ENCODE results near the gene PHLDA2.

The PHLDA2 gene

GRCh38 chr11:2964782-2965181, 35.6 kb upstream of the PHLDA2 start:
- no peak overlapping the region for H3K4me3 ChIP-seq (replicated peaks in 1 of 2; ENCODE audit: low read depth in 2 of 2, low read length in 2 of 2)
- TF ChIP-seq CTCF (IDR thresholded peaks at IDR 0.05; ENCODE audit: low read depth, low read length) = no peak
- DNase-seq (ENCODE audit: low read depth in 2 of 2) = no peak

GRCh38 chr11:2963761-2964160, 34.5 kb upstream of the PHLDA2 start:
- DNase-seq (ENCODE audit: low read depth in 2 of 2) = no peak
- H3K4me3 ChIP-seq (replicated peaks in 1 of 2; ENCODE audit: low read depth in 2 of 2, low read length in 2 of 2) = no peak overlapping the region
- TF ChIP-seq CTCF (IDR thresholded peaks at IDR 0.05; ENCODE audit: low read depth, low read length) = no peak

- TF ChIP-seq CTCF (IDR thresholded peaks at IDR 0.05; ENCODE audit: low read depth, low read length) = no peak
These were observed 34.0 kb upstream of the PHLDA2 start for GRCh38 chr11:2963112-2963754.

GRCh38 chr11:2961080-2961479, 31.9 kb upstream of the PHLDA2 start:
- no peak overlapping the region for H3K4me3 ChIP-seq (replicated peaks in 1 of 2; ENCODE audit: low read depth in 2 of 2, low read length in 2 of 2)
- no peak for DNase-seq (ENCODE audit: low read depth in 2 of 2)
- no peak for TF ChIP-seq CTCF (IDR thresholded peaks at IDR 0.05; ENCODE audit: low read depth, low read length)

More at GRCh38 chr11:2963112-2963754, 34.0 kb upstream of the PHLDA2 start:
- H3K4me3 ChIP-seq (replicated peaks in 1 of 2; ENCODE audit: low read depth in 2 of 2, low read length in 2 of 2) = no peak overlapping the region
- no peak for DNase-seq (ENCODE audit: low read depth in 2 of 2)

- no peak for TF ChIP-seq CTCF (IDR thresholded peaks at IDR 0.05; ENCODE audit: low read depth, low read length)
- no peak overlapping the region for H3K4me3 ChIP-seq (replicated peaks in 1 of 2; ENCODE audit: low read depth in 2 of 2, low read length in 2 of 2)
- DNase-seq (ENCODE audit: low read depth in 2 of 2) = no peak
These were observed 30.9 kb upstream of the PHLDA2 start for GRCh38 chr11:2960139-2960538.

GRCh38 chr11:2958251-2958650, 29.0 kb upstream of the PHLDA2 start:
- DNase-seq (ENCODE audit: low read depth in 2 of 2) = no peak
- no peak for TF ChIP-seq CTCF (IDR thresholded peaks at IDR 0.05; ENCODE audit: low read depth, low read length)
- no peak overlapping the region for H3K4me3 ChIP-seq (replicated peaks in 1 of 2; ENCODE audit: low read depth in 2 of 2, low read length in 2 of 2)

Measured in cardiac fibroblast (primary cell).